ENCODE results near the gene APBA2.

The APBA2 gene

GRCh38 chr15:28935316-28935715 lies 49.5 kb downstream of the APBA2 start:
- TF ChIP-seq GATA1 (IDR thresholded peaks at IDR 0.05; ENCODE audit: low read depth, low read length) = no peak
- TF ChIP-seq POLR2A (IDR thresholded peaks at IDR 0.05; ENCODE audit: low read length) = no peak
- DNase-seq = peak; percentile 11 to 18

GRCh38 chr15:28936081-28936480 lies 50.3 kb downstream of the APBA2 start:
- no peak for TF ChIP-seq GATA1 (IDR thresholded peaks at IDR 0.05; ENCODE audit: low read depth, low read length)
- TF ChIP-seq POLR2A (IDR thresholded peaks at IDR 0.05; ENCODE audit: low read length) = no peak
- no peak for DNase-seq

DNA sequence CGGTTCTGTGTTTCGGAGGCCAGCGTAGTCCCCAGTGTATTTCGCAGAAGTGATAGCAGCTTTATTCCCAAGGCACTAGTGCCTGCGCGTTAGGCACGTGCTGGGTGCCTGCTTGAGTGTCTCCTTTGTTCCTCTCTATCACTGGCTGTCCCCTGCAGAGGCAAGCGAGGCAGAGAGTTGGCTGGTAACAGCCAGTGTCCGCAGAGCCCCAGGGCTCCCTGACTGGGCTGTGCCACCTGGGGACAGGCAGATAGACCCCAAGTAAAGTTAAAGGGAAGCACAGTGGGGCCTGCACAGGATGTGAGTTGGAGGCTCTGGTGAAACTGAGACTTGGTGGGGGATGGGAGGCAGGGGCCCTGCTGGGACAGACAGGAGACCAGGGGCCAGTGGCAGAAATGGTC lies 50.7 kb downstream of the APBA2 start:
- DNase-seq = no peak
- TF ChIP-seq POLR2A (IDR thresholded peaks at IDR 0.05; ENCODE audit: low read length) = no peak
- TF ChIP-seq GATA1 (IDR thresholded peaks at IDR 0.05; ENCODE audit: low read depth, low read length) = no peak

DNA sequence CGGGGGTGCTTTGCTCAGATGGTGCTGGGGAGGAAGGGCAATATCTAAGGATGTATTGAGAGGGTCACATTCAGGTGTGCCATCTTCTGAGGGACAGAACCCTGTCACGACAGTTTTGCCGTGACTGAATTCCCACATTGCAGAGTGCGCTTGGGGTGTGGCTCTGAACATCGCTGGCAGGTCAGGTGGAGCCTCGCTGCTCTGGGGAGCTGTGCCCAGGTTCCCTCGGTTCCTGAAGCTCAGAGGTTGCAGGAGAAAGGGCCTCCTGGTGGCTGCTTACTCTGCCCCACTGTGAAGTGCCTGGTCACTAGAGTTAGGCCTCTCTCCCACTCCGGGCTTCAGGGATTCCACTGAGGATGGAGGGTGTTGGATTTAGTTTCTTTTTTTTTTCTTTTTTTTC lies 51.5 kb downstream of the APBA2 start:
- DNase-seq = no peak
- TF ChIP-seq GATA1 (IDR thresholded peaks at IDR 0.05; ENCODE audit: low read depth, low read length) (no peak), POLR2A (IDR thresholded peaks at IDR 0.05; ENCODE audit: low read length) (no peak)

GRCh38 chr15:28942046-28942445 lies 56.3 kb downstream of the APBA2 start:
- TF ChIP-seq GATA1 (IDR thresholded peaks at IDR 0.05; ENCODE audit: low read depth, low read length) (no peak), POLR2A (IDR thresholded peaks at IDR 0.05; ENCODE audit: low read length) (no peak)
- DNase-seq = no peak

DNA sequence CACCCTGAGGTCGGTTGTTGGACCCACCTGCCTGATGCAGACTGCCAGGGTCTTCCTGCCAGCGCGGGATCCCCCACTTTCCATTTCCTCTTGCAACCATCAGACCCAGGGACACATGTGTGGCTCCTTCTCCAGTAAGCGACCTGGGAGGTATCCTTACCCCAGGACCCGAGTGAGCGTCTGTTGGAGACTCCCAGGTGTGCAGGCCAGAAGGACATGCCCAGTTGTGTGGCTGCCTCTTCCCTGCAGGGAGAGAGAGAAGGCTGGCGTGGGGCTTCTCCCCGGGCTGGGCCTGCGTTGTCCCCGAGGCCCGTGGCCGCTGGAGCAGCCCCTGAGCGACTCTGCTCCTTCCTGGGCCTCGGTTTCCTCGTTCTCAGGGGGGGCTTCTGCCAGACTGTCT lies 56.8 kb downstream of the APBA2 start:
- TF ChIP-seq GATA1 (IDR thresholded peaks at IDR 0.05; ENCODE audit: low read depth, low read length) (no peak), POLR2A (IDR thresholded peaks at IDR 0.05; ENCODE audit: low read length) (no peak)
- no peak for DNase-seq

- TF ChIP-seq POLR2A (IDR thresholded peaks at IDR 0.05; ENCODE audit: low read length) (no peak), GATA1 (IDR thresholded peaks at IDR 0.05; ENCODE audit: low read depth, low read length) (no peak)
- no peak for DNase-seq
These were observed 57.4 kb downstream of the APBA2 start for GRCh38 chr15:28943146-28943545.

GRCh38 chr15:28943611-28944230 lies 57.9 kb downstream of the APBA2 start:
- TF ChIP-seq POLR2A (IDR thresholded peaks at IDR 0.05; ENCODE audit: low read length) (no peak), GATA1 (IDR thresholded peaks at IDR 0.05; ENCODE audit: low read depth, low read length) (no peak)
- no peak for DNase-seq

- no peak for DNase-seq
- TF ChIP-seq POLR2A (IDR thresholded peaks at IDR 0.05; ENCODE audit: low read length) = no peak
- no peak for TF ChIP-seq GATA1 (IDR thresholded peaks at IDR 0.05; ENCODE audit: low read depth, low read length)
These were observed 58.5 kb downstream of the APBA2 start for GRCh38 chr15:28944286-28944685.

DNA sequence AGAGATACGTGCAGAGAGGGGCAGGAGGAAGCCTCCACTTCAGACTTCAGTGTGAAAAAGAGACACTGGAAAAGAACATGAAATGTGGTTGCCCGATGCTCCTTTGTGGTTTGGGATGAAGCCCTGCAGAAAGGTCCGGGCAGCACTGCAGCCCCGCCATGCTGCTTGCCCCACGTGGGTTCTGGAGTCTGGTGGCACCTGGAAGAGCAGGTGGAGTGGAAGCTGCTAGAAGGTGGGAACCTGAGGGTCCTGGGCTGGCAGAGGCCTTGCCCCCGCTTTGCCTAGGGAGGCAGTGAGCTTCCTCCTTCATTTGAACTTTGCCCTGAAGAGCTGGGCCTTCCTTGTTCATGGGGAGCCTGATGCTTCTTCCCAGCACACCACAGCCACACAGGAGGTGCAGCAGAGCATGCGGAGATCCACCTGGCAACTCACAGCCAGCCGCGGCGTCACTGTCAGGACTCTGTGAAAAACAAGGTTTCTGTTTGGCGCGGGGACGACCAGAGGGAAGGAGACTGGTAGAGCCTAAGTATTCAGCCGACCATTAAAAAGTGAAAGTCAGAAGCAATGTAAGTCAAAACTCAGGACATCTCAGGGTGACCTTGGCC lies 59.0 kb downstream of the APBA2 start:
- TF ChIP-seq POLR2A (IDR thresholded peaks at IDR 0.05; ENCODE audit: low read length) (no peak), GATA1 (IDR thresholded peaks at IDR 0.05; ENCODE audit: low read depth, low read length) (no peak)

DNA sequence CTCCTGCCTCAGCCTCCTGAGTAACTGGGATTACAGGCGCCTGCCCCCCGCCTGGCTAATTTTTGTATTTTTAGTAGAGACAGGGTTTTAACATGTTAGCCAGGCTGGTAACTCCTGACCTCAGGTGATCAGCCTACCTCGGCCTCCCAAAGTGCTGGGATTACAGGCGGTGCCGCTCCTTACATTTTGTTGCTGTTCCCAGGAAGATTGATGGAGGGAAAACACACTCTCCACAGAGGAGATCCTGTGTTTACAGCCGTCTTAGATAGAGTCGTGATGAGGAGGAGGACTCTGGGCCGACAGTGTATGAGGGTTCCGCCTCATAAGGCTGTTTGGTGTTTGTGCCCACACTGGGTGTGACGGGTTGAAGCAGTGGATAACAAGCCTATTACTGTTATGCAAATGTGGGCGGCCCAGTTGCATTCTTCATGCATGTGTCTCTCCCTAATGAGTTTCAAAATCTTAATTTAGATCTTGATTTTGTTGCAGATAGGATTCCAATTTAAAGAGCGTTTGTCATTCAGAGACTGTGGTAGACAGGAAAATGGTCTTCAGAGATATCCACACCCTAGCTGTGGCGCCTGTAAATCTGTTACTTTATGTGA lies 60.0 kb downstream of the APBA2 start:
- DNase-seq = no peak
- no peak for TF ChIP-seq GATA1 (IDR thresholded peaks at IDR 0.05; ENCODE audit: low read depth, low read length)
- TF ChIP-seq POLR2A (IDR thresholded peaks at IDR 0.05; ENCODE audit: low read length) = no peak

More for the DNA sequence above, 59.0 kb downstream of the APBA2 start:
- DNase-seq = no peak

GRCh38 chr15:28946803-28947202 lies 61.0 kb downstream of the APBA2 start:
- no peak for DNase-seq
- TF ChIP-seq POLR2A (IDR thresholded peaks at IDR 0.05; ENCODE audit: low read length) (no peak), GATA1 (IDR thresholded peaks at IDR 0.05; ENCODE audit: low read depth, low read length) (no peak)

GRCh38 chr15:28947221-28947674 lies 61.5 kb downstream of the APBA2 start:
- no peak for TF ChIP-seq GATA1 (IDR thresholded peaks at IDR 0.05; ENCODE audit: low read depth, low read length)
- no peak for TF ChIP-seq POLR2A (IDR thresholded peaks at IDR 0.05; ENCODE audit: low read length)
- no peak for DNase-seq

DNA sequence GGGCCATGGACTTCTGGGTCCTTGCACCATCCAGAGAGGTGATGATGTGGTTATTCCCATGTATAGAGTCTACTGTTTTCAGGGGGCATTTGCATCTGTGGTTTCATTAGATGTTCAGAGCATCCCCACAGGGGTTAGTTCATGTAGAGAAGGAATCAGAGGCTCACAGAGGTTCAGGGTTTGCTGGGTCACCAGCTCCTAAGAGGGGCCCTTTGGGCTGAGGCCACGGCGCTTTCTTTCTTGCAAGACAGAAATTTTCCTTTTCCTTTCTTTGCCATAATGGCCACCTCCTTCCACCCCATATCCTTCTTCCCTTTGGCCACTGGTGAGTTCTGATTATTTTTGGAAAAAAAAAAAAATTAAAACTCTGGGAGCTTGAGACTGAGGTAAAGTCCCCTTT lies 62.3 kb downstream of the APBA2 start:
- no peak for DNase-seq
- TF ChIP-seq GATA1 (IDR thresholded peaks at IDR 0.05; ENCODE audit: low read depth, low read length) (no peak), POLR2A (IDR thresholded peaks at IDR 0.05; ENCODE audit: low read length) (no peak)

- DNase-seq = no peak
- TF ChIP-seq GATA1 (IDR thresholded peaks at IDR 0.05; ENCODE audit: low read depth, low read length) = no peak
- TF ChIP-seq POLR2A (IDR thresholded peaks at IDR 0.05; ENCODE audit: low read length) = no peak
These were observed 65.1 kb downstream of the APBA2 start for GRCh38 chr15:28950916-28951315.
